HuH-7 (cell line): Measurements from ENCODE around the gene SARDH.
"Not testable (repeated sequence)": the region's sequence is repeated elsewhere in the genome, so short reads cannot be mapped to it uniquely, and the experiment has no call there.

Experiments used
- DNase-seq: peaks from one replicate; pipeline ENCODE4 v3.0.0; 2011; ENCODE audit warnings: low spot score

Gene SARDH

DNA sequence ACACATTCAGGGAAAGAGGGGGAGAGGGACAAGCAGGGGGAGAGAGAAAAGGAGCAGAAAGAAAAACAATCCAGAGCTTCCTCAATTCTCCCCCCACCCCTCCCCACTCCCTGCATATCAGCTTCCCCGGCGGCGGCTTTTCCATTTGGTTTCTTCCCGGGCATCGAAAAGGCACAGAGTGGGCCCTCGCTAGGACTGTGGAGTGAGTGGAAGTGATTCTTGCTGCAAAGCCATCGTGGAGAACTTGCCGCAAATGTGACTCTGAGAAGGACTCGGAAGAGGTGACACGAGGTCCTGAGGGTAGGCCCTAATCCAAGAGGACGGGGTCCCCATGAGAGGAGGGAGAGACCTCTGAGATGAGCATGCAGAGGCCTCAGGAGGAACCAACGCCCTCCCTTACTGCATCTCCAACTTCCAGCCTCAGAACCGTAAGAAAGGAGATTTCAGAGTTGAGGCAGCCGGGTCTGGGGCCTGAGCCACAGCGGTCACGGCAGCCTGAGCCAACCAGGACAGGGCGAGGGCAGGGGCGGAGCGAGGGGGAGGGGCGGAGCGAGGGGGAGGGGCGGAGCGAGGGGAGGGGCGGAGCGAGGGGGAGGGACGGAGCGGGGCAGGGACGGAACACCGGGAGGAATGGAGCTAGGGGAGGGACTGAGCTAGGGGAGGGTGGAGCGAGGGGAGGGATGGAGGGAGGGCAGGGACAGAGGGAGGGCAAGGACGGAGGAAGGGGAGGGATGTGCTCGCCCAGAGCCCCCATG lies 21.2 kb upstream of the SARDH start:
- DNase-seq, result no peak

- DNase-seq, result no peak
Observed at GRCh38 chr9:133758228-133758627, 20.1 kb upstream of the SARDH start.

DNA sequence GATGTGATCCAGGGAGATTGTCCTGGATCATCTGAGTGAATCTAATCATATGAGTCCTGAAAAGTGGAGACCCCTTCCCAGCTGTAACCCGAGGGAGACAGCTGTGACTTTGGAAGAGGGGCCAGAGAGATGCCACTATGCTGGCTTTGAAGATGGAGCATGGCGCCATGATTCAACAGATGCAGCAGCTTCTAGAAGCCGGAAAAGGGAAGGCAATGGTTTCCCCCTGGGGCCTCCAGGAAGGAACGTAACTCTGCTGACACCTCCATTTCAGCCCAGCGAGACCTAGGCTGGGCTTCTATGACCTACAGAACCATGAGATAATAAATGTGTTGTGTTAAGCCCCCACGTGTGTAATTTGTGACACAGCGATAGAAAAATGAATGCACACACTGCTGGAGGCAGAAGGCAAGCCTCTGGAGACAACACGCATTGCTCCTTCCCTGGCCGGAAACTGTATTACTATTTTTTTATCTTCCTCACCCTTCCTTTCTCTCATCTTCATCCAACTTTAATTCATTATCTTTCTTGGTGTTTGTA lies 16.6 kb upstream of the SARDH start:
- no peak for DNase-seq

DNA sequence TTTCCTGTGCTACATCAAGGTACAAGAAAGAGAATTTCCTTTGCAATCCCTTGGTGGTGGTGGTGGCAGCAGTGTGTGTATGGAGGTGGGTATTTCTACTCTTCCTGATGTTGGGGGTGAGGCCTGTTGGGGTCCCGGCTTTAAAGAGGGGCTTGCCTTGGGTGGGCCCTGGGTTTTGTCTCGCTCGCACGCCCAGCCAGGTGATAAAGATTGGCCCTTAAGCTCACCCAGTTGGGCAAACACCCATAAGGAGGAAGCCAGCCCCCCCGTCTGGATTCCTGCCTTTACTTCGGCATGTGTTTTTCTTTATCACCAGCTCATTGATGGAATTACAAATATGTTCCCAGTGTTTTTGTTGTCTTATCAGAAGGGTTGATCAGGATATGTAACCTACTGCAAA lies 16.0 kb upstream of the SARDH start:
- no peak for DNase-seq

- DNase-seq, result no peak
Observed at GRCh38 chr9:133752739-133753446, 14.7 kb upstream of the SARDH start.

DNA sequence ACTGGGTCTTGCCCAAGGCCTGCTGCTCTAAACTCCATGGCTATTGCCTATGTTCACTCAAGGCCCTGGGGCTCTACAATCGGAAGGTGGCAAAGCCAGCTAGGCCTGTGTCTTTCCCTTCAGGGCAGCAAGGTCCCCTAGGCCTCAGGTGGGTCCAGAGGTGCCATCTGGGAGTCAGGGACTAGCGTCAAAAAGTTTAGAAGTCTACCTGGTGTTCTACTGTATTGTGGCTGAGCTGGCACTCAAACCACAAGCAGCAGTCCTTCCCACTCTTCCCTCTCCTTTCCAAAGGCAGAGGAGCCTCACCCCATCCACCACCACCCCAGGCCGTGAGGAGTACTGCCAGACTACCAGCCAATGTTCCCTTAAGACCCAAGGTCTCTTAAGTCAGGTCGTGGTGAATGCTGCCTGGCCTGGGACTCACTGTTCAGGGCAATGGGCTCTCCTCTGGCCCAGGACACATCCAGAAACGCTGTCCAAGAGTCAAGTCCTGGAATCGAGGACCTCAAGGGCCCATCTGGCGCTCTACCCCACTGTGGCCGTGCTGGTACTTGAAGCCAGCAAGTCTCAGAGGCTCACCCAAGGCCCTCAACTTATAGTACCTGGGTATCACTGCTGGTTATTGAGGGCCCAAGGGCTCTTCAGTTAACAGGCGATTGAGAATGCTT lies 13.0 kb upstream of the SARDH start:
- no peak for DNase-seq

- no peak for DNase-seq
Observed at GRCh38 chr9:133747309-133747708, 9.2 kb upstream of the SARDH start.

DNA sequence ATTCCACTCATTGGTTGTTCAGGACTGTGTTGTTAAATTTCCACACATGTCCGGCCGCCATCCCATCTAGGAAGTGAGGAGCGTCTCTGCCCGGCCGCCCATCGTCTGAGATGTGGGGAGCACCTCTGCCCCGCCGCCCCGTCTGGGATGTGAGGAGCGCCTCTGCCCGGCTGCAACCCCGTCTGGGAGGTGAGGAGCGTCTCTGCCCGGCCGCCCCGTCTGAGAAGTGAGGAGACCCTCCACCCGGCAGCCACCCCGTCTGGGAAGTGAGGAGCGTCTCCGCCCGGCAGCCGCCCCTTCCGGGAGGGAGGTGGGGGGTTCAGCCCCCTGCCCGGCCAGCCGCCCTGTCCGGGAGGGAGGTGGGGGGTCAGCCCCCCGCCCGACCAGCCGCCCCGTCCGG lies 6.4 kb upstream of the SARDH start:
- not testable (repeated sequence) for DNase-seq

DNA sequence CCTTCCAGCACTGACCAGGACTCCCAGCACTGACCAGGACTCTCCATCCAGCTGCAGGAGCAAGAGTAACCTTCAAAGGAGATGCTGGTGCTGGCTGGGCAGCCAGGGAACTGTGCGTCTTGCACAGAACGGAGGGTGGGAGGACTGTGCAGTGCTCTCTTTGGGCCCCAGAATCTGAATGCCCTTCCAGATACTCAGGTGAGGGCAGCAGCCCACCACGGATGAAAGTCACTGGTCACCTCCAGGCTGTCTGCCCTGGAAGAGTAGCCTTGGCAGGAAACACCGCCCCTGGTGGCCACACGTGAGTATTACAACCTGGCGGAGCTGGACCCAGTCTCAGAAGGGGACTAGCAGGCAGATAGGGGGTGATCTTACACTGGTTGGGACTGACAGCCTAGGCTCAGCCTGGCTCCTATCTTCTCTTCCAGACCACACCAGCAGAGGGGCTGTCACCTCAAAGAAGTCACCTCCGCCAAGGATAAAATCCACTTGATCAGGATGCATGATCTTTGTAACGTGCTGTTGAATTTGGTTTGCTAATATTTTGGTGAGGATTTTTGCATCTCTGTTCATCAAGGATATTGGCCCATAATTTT lies 4.8 kb upstream of the SARDH start:
- DNase-seq, result peak; percentile 95

DNA sequence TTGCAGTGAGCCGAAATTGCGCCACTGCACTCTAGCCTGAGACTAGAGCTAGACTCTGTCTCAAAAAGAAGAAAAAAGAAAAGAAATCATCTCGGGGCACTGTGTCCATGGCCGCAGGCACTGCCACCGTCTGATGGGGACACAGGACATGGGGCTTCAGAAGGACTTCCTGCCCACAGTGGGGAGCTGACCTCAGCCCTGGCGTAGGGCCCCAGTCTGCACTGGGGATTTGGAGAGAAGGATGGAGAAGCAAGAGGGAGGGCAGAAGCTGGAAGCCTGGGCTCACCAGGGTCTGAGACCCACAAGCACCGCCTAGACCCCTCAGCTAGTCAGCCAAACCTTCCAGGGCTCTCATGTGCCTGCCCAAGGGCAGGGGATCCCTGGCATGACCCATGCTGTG lies 4.1 kb upstream of the SARDH start:
- no peak for DNase-seq

DNA sequence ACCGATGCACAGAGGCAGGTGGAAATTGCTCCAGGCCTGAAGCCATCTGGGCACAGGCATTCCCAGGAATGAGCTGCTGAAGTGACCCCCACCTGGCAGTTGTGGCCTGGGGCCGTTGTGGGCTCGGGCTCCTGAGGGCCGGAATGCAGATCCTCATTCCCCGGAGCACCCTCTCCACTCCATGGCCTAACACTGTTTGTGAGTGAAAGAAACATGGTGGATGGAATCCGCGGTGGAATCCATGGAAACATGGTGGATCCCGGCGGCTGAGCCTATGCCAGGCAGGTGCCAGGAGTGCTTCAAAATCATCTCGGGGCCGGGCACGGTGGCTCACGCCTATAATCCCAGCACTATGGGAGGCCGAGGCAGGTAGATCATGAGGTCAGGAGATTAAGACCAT lies 3.6 kb upstream of the SARDH start:
- DNase-seq, result no peak

GRCh38 chr9:133740911-133741310 lies 2.8 kb upstream of the SARDH start:
- DNase-seq, result no peak

DNA sequence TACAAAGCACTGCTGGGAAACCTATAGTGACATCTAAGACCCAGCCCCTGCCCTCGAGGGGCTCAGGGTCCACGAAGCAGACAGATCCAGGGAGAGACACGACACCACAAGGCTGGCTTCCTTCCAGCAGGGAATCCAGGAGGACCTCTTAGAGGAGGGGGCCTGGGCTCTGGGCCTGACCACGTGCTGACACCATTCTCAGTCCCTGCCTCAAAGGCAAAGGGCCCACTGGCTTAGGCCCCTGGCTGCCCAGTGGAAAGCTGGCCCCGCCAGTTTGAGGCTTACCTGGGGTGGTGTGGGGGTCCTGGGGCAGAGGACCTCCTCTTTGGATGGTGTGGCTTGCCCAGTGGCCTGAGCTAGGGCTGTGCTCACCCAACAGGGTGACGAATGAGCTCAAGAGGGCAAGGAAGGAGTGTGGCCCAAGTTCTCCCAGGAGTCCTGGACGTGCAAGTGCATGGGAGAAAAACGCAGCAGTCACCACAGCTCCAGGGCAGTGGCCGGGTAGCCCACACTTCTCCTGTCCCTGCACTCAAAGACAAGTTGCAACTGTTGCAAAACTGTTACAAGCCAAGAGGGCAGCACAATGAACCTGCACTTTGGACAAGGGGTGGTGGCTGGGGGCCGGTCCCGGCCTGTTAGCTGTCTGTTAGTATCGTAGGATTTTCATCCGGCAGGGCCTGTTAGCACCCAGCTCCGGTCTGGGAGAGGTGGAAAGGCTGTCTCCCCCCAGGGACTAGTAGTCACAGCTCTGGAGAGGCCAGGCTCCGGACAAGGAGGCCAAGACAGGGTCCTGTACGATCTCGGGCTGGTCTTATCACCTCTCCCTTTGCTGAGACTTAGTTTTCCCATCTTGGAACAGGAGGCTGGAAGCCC lies 1.5 kb upstream of the SARDH start:
- DNase-seq, result peak; percentile 78

DNA sequence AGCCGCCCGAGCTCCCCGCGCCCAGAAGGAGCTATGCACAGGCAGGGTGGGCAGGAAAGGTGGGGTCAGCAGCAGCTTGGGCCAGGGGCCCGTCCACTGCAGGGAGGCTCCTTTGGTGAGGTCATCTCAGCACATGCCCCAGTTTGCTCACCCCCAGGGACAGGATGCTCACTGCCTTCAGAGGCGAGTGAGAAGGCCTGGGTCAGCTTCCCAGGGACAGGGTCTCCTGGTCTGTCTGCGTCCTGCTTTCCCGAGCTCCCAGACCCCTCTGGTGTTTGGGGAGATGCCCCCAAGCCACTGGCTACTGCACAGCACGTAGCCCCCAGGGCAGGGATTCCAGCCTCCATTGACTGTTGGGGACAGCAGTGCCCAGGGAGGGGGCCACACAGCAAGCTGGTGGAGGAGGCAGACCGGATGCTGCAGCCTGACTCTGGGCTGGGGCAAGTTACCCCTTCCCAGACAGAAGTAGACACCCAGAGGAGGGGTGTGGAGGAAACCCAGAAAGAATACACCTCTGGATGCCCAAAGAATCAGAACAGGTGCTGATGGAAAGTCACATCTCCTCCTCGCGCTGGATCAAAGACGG lies 581 bp upstream of the SARDH start:
- DNase-seq, result no peak

- DNase-seq, result no peak
Observed at GRCh38 chr9:133737071-133737773, 930 bp downstream of the SARDH start.

DNA sequence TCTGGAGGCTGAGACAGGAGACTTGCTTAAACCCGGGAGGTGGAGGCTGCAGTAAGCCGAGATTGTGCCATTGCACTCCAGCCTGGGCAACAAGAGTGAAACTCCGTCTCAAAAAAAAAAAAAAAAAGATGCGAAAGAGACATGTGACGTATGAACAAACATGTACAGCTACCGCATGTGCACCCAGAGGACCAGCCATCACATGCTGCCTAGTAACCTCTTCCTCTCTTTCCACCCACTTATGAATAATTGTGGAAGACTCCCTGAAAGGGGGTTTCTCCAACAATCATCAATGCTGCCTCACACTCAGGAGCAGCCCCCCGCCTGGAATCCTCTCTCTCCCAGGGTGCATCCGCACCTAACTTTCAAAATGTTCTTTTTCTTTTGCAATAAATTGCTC lies 2.2 kb downstream of the SARDH start:
- no peak for DNase-seq

GRCh38 chr9:133735415-133735775 lies 2.8 kb downstream of the SARDH start:
- no peak for DNase-seq

DNA sequence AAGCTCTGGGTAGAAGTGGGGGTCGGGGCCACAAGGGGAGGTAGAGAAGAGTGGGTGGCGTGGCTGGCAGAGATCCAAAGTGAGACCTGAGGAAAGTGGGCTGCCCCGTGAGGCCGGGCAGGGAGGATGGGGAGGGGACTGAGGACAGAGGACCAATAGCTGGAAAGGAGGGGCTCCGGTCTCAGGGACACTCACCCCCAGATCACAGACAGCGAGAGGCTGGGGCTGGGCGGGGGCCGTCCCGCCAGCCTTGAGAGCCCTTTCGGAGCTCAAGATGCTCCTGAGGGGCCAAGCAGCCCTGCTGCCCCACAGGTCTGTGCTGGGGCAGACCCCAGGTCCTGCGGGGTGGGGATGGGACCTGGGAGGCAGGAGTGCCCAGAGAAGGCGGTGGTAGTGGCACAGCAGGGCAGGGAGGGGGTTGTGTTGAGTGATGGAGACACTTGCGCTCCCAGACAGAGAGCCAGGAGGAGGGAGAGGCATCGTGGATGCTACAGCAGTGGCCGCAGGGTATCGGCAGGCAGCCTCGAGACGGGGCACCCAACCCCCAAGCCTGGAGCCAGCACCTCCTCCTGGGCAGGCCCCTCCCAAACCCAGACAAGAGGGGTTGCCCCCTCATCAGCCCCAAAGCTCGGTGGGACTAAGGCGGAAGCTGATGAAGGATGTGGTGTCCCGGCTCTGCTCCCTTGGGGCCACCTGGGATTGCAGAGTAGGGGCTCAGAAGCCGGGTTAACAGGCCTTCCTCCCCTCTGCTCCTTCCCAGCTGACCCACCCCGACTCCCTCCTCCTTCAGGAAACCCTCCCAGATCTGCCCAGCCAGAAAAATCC lies 3.4 kb downstream of the SARDH start:
- no peak for DNase-seq

- DNase-seq, result no peak
Observed at GRCh38 chr9:133733796-133734533, 4.2 kb downstream of the SARDH start.
